H9 (cell line): ENCODE results near the gene NR1H4. TPM values are rescaled to one million over a fixed set of nuclear protein-coding genes. Genes with fewer than 3 reads are reported as not detected.

Source experiments
- DNase-seq: peaks from one replicate; pipeline ENCODE4 v3.0.0-alpha.2; 2017
- H2AFZ ChIP-seq: one replicate; pipeline ENCODE4 v1.6.1; 2013; ENCODE audit warnings: mild to moderate bottlenecking, low read length, control low read depth, moderate library complexity
- H2AK5ac ChIP-seq: 2 replicates; pipeline ENCODE4 v1.6.1; 2013; ENCODE audit warnings: low read length, control low read depth, mixed read lengths; ENCODE audit not compliant: insufficient read length
- H2BK120ac ChIP-seq: one replicate; pipeline ENCODE4 v1.6.1; 2013; ENCODE audit warnings: low read depth, mild to moderate bottlenecking, low read length, control low read depth, inconsistent platforms; ENCODE audit not compliant: poor library complexity, severe bottlenecking
- H2BK12ac ChIP-seq: 2 replicates; pipeline ENCODE4 v1.6.1; 2013; ENCODE audit warnings: low read length, control low read depth, mixed read lengths, low read depth; ENCODE audit not compliant: insufficient read length
- H2BK15ac ChIP-seq: 2 replicates; pipeline ENCODE4 v1.6.1; 2013; ENCODE audit warnings: low read depth, low read length, control low read depth
- H2BK20ac ChIP-seq: one replicate; pipeline ENCODE4 v1.6.1; 2013; ENCODE audit warnings: low read depth, mild to moderate bottlenecking, low read length, control low read depth, inconsistent platforms; ENCODE audit not compliant: poor library complexity, severe bottlenecking
- H2BK5ac ChIP-seq: 2 replicates; pipeline ENCODE4 v1.6.1; 2013; ENCODE audit warnings: low read length, control low read depth, mixed read lengths; ENCODE audit not compliant: insufficient read length
- H3K14ac ChIP-seq: 2 replicates; pipeline ENCODE4 v1.6.1; 2013; ENCODE audit warnings: low read length, control low read depth; ENCODE audit not compliant: insufficient read depth
- H3K18ac ChIP-seq: 2 replicates; pipeline ENCODE4 v1.6.1; 2013; ENCODE audit warnings: low read depth, mild to moderate bottlenecking, mixed read lengths, low read length, control low read depth; ENCODE audit not compliant: insufficient read length
- H3K23ac ChIP-seq: 2 replicates; pipeline ENCODE4 v1.6.1; 2013; ENCODE audit warnings: low read length, control low read depth, mixed read lengths, low read depth; ENCODE audit not compliant: insufficient read length
- H3K23me2 ChIP-seq: 2 replicates; pipeline ENCODE4 v1.6.1; 2013; ENCODE audit warnings: low read depth, mild to moderate bottlenecking, mixed read lengths, low read length, control low read depth; ENCODE audit not compliant: insufficient read length, poor library complexity, severe bottlenecking
- H3K27ac ChIP-seq: 2 replicates; pipeline ENCODE4 v1.5.1; 2013; ENCODE audit warnings: low read length, control low read depth, mixed read lengths, low read depth; ENCODE audit not compliant: insufficient read length
- H3K27me3 ChIP-seq: 2 replicates; pipeline ENCODE4 v1.6.1; 2013; ENCODE audit warnings: low read length, control low read depth, inconsistent platforms; ENCODE audit not compliant: insufficient read depth
- H3K4ac ChIP-seq: 2 replicates; pipeline ENCODE4 v1.6.1; 2013; ENCODE audit warnings: low read depth, mild to moderate bottlenecking, control low read depth, inconsistent platforms, low read length, moderate library complexity
- H3K4me1 ChIP-seq: 2 replicates; pipeline ENCODE4 v1.6.1; 2013; ENCODE audit warnings: low read length, control low read depth, inconsistent platforms; ENCODE audit not compliant: insufficient read depth
- H3K4me2 ChIP-seq: 2 replicates; pipeline ENCODE4 v1.6.1; 2013; ENCODE audit warnings: low read length, control low read depth, mixed read lengths; ENCODE audit not compliant: insufficient read length, insufficient read depth
- H3K56ac ChIP-seq: 2 replicates; pipeline ENCODE4 v1.6.1; 2013; ENCODE audit warnings: low read depth, mild to moderate bottlenecking, mixed read lengths, low read length, control low read depth; ENCODE audit not compliant: insufficient read length
- H3K79me1 ChIP-seq: 2 replicates; pipeline ENCODE4 v1.6.1; 2013; ENCODE audit warnings: low read depth, mild to moderate bottlenecking, moderate library complexity, low read length, control low read depth, inconsistent platforms; ENCODE audit not compliant: insufficient read depth, poor library complexity, severe bottlenecking
- H3K79me2 ChIP-seq: 2 replicates; pipeline ENCODE4 v1.6.1; 2013; ENCODE audit warnings: low read length, control low read depth, inconsistent platforms; ENCODE audit not compliant: insufficient read depth
- H3K9ac ChIP-seq: 2 replicates; pipeline ENCODE4 v1.6.1; 2013; ENCODE audit warnings: low read length, control low read depth, mixed read lengths; ENCODE audit not compliant: insufficient read length; ENCODE audit errors: extremely low read depth
- H3K9me3 ChIP-seq: one replicate; pipeline ENCODE4 v1.6.1; 2013; ENCODE audit warnings: low read depth, low read length, inconsistent platforms; ENCODE audit not compliant: control insufficient read depth
- H3T11ph ChIP-seq: one replicate; pipeline ENCODE4 v1.6.1; 2013; ENCODE audit warnings: mild to moderate bottlenecking, low read length, control low read depth, inconsistent platforms
- H4K20me1 ChIP-seq: one replicate; pipeline ENCODE4 v1.6.1; 2013; ENCODE audit not compliant: control insufficient read depth, insufficient read length, insufficient read depth
- H4K5ac ChIP-seq: 2 replicates; pipeline ENCODE4 v1.6.1; 2013; ENCODE audit warnings: low read depth, mild to moderate bottlenecking, mixed read lengths, low read length, control low read depth; ENCODE audit not compliant: insufficient read length
- H4K8ac ChIP-seq: replicated peaks from 2 replicates; pipeline ENCODE4 v1.6.1; 2013; ENCODE audit warnings: low read length, control low read depth, mixed read lengths, low read depth; ENCODE audit not compliant: insufficient read length
- H4K91ac ChIP-seq: 2 replicates; pipeline ENCODE4 v1.6.1; 2013; ENCODE audit warnings: low read depth, mild to moderate bottlenecking, moderate library complexity, mixed read lengths, low read length, control low read depth; ENCODE audit not compliant: insufficient read length
- H3K27ac Mint-ChIP-seq, 3 experiments: 2 replicates in 2 of 3; 3 replicates in 1 of 3; pipeline ENCODE4 v1.8.0; 2020 to 2021; ENCODE audit warnings: mixed read lengths in 3 of 3, mild to moderate bottlenecking in 1 of 3, moderate library complexity in 1 of 3
- H3K27me3 Mint-ChIP-seq: 2 replicates; pipeline ENCODE4 v1.8.0; 2021; ENCODE audit warnings: low read depth, mild to moderate bottlenecking, moderate library complexity, mixed read lengths
- H3K36me3 Mint-ChIP-seq, 3 experiments: 2 replicates in 2 of 3; 3 replicates in 1 of 3; pipeline ENCODE4 v1.8.0; 2020 to 2021; ENCODE audit warnings: low read depth in 3 of 3, mixed read lengths in 3 of 3; ENCODE audit not compliant: insufficient read depth in 1 of 3
- H3K4me1 Mint-ChIP-seq, 2 experiments: 2 replicates each; pipeline ENCODE4 v1.8.0; 2020; ENCODE audit warnings: mixed read lengths in 2 of 2
- H3K4me3 Mint-ChIP-seq, 2 experiments: 2 replicates in 1 of 2; 3 replicates in 1 of 2; pipeline ENCODE4 v1.8.0; 2020 to 2021; ENCODE audit warnings: mild to moderate bottlenecking in 2 of 2, mixed read lengths in 2 of 2, moderate library complexity in 1 of 2
- H3K9me3 Mint-ChIP-seq, 2 experiments: 2 replicates in 1 of 2; 3 replicates in 1 of 2; pipeline ENCODE4 v1.8.0; 2020; ENCODE audit warnings: mild to moderate bottlenecking in 2 of 2, mixed read lengths in 2 of 2, moderate library complexity in 1 of 2
- CTCF ChIP-seq: fragments of 200-600 bp; sonication (generic); conservative IDR thresholded peaks from 3 replicates; pipeline ENCODE4 v1.8.0; 2021; ENCODE audit warnings: antibody characterized with exemption, mild to moderate bottlenecking
- WGBS: extraction: QIAGEN DNeasy Blood & Tissue Kit; methylation state at CpG from one replicate; pipeline ENCODE4 v1.1.7; 2013; ENCODE audit warnings: missing lambda C conversion rate, low lambda C conversion rate, mixed read lengths; ENCODE audit not compliant: insufficient read length; ENCODE audit errors: extremely low coverage; 5-methylcytosine and 5-hydroxymethylcytosine counted together
- total RNA-seq: library from RNA; stranded (reverse); gene quantifications from 2 replicates; pipeline ENCODE4 v1.2.1, GENCODE V29; 2021

NR1H4 gene
- total RNA-seq, 1 experiment from 2014 or later: not detected

- Mint-ChIP-seq H3K27ac (no peak overlapping the region), H3K4me3 (no peak overlapping the region), H3K4me1 (peaks cover 9 to 12% of the 10 kb centered on the region in 2 experiments), H3K27me3 (no peaks in the 10 kb centered on the region), H3K9me3 (no peaks in the 10 kb centered on the region), H3K36me3 (no peaks in the 10 kb centered on the region)
- no peak overlapping the region for H3K4ac ChIP-seq
- no peak overlapping the region for H4K8ac ChIP-seq
- no peak overlapping the region for H2AK5ac ChIP-seq
- H3K27ac ChIP-seq: no peak overlapping the region
- no peak overlapping the region for H2BK5ac ChIP-seq
- peaks cover under 1% of the 10 kb centered on the region; the same call in 1 of the 2 replicates for H3K4me1 ChIP-seq
- no peak overlapping the region for H4K5ac ChIP-seq
- no peak overlapping the region for H2BK20ac ChIP-seq
- WGBS: no CpG with 5 or more reads among the region's 3 CpGs
- H3T11ph ChIP-seq: no peak overlapping the region
- H3K56ac ChIP-seq: no peak overlapping the region
- H3K4me2 ChIP-seq: no peak overlapping the region
- TF ChIP-seq CTCF: no peak
- no peak overlapping the region for H3K23ac ChIP-seq
- H3K79me2 ChIP-seq: no peaks in the 10 kb centered on the region
- H2BK120ac ChIP-seq: no peak overlapping the region
- no peak overlapping the region for H2BK12ac ChIP-seq
- DNase-seq: no peak
- H3K23me2 ChIP-seq: no peaks in the 10 kb centered on the region
- H2AFZ ChIP-seq: no peak overlapping the region
- H3K79me1 ChIP-seq: no peaks in the 10 kb centered on the region
- no peak overlapping the region for H3K14ac ChIP-seq
- no peak overlapping the region for H4K91ac ChIP-seq
- H3K18ac ChIP-seq: no peak overlapping the region
- H4K20me1 ChIP-seq: no peaks in the 10 kb centered on the region
- H3K9ac ChIP-seq: no peak overlapping the region
- no peaks in the 10 kb centered on the region for H3K27me3 ChIP-seq
- H3K9me3 ChIP-seq: no peaks in the 10 kb centered on the region
- no peak overlapping the region for H2BK15ac ChIP-seq
Observed at GRCh38 chr12:100533376-100533775, 59.7 kb downstream of the NR1H4 start.
